ENCODE data around the gene RSPH1.

RSPH1 gene

GRCh38 chr21:42512346-42513034, 16.5 kb upstream of the RSPH1 start:
- H3K4me1 ChIP-seq (ENCODE audit: insufficient read depth, low read length), result peaks cover 32% of the 10 kb centered on the region
- peaks cover 30% of the 10 kb centered on the region for H3K27me3 ChIP-seq (ENCODE audit: insufficient read depth, low read length)
- H3K9me3 ChIP-seq (ENCODE audit: insufficient read depth, low read depth, low read length), result no peaks in the 10 kb centered on the region
- 74% methylated on average over 16 of the region's 16 CpGs for WGBS
- H3K36me3 ChIP-seq (ENCODE audit: insufficient read depth, low read length), result no peaks in the 10 kb centered on the region
- H3K4me3 ChIP-seq (ENCODE audit: low read length), result peak overlapping the region; percentile 72; the same call in 1 of the 2 replicates
- no peak overlapping the region for H3K27ac ChIP-seq (ENCODE audit: low read depth, low read length)
- no peak overlapping the region for H3K9ac ChIP-seq (ENCODE audit: low read depth, low read length)

DNA sequence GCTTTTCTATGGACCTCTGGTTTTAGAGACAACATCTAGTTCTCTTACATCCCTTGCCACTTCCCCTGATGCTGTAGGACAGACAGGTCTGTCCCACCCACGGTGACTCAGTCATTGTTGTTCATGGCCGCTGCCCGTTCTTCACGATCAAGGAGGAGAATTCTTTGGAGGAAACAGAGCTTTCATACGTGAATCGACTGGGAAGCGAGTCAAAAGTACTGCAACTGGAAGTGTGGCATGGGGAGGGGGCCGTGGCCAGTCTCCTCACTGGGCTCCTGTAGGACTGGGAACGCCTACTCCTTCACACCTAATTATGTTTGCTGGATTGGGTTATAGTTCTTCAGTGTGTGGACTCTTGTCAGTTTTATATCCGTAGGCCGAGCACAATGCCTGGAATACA, 13.2 kb upstream of the RSPH1 start:
- no peak overlapping the region for H3K27ac ChIP-seq (ENCODE audit: low read depth, low read length)
- peaks cover 17% of the 10 kb centered on the region for H3K27me3 ChIP-seq (ENCODE audit: insufficient read depth, low read length)
- H3K36me3 ChIP-seq (ENCODE audit: insufficient read depth, low read length), result no peaks in the 10 kb centered on the region
- peaks cover 11% of the 10 kb centered on the region for H3K4me1 ChIP-seq (ENCODE audit: insufficient read depth, low read length)
- H3K9ac ChIP-seq (ENCODE audit: low read depth, low read length), result no peak overlapping the region
- H3K4me3 ChIP-seq (ENCODE audit: low read length), result no peak overlapping the region
- WGBS, result 72% methylated on average over 10 of the region's 11 CpGs
- no peaks in the 10 kb centered on the region for H3K9me3 ChIP-seq (ENCODE audit: insufficient read depth, low read depth, low read length)

- Histone ChIP-seq H3K36me3 (ENCODE audit: insufficient read depth, low read length) (no peaks in the 10 kb centered on the region), H3K27ac (ENCODE audit: low read depth, low read length) (no peak overlapping the region), H3K9ac (ENCODE audit: low read depth, low read length) (no peak overlapping the region), H3K4me1 (ENCODE audit: insufficient read depth, low read length) (peaks cover 11% of the 10 kb centered on the region), H3K4me3 (ENCODE audit: low read length) (no peak overlapping the region), H3K27me3 (ENCODE audit: insufficient read depth, low read length) (peaks cover 12% of the 10 kb centered on the region), H3K9me3 (ENCODE audit: insufficient read depth, low read depth, low read length) (no peaks in the 10 kb centered on the region)
- WGBS, result 89% methylated on average over 2 of the region's 2 CpGs
Observed at GRCh38 chr21:42508371-42508770, 12.3 kb upstream of the RSPH1 start.

- no peak overlapping the region for H3K27ac ChIP-seq (ENCODE audit: low read depth, low read length)
- WGBS, result 94% methylated on average over 4 of the region's 4 CpGs
- H3K9me3 ChIP-seq (ENCODE audit: insufficient read depth, low read depth, low read length), result no peaks in the 10 kb centered on the region
- H3K4me1 ChIP-seq (ENCODE audit: insufficient read depth, low read length), result peaks cover 2% of the 10 kb centered on the region; the same call in 1 of the 2 replicates
- H3K27me3 ChIP-seq (ENCODE audit: insufficient read depth, low read length), result peaks cover 3% of the 10 kb centered on the region
- H3K4me3 ChIP-seq (ENCODE audit: low read length), result no peak overlapping the region
- H3K9ac ChIP-seq (ENCODE audit: low read depth, low read length), result no peak overlapping the region
- H3K36me3 ChIP-seq (ENCODE audit: insufficient read depth, low read length), result no peaks in the 10 kb centered on the region
Observed at GRCh38 chr21:42507418-42507817, 11.4 kb upstream of the RSPH1 start.

- Histone ChIP-seq H3K36me3 (ENCODE audit: insufficient read depth, low read length) (no peaks in the 10 kb centered on the region), H3K27me3 (ENCODE audit: insufficient read depth, low read length) (no peaks in the 10 kb centered on the region), H3K27ac (ENCODE audit: low read depth, low read length) (no peak overlapping the region), H3K4me1 (ENCODE audit: insufficient read depth, low read length) (no peaks in the 10 kb centered on the region), H3K9me3 (ENCODE audit: insufficient read depth, low read depth, low read length) (no peaks in the 10 kb centered on the region), H3K4me3 (ENCODE audit: low read length) (no peak overlapping the region), H3K9ac (ENCODE audit: low read depth, low read length) (no peak overlapping the region)
- WGBS, result 92% methylated on average over 3 of the region's 3 CpGs
Observed at GRCh38 chr21:42505090-42505726, 9.2 kb upstream of the RSPH1 start.

DNA sequence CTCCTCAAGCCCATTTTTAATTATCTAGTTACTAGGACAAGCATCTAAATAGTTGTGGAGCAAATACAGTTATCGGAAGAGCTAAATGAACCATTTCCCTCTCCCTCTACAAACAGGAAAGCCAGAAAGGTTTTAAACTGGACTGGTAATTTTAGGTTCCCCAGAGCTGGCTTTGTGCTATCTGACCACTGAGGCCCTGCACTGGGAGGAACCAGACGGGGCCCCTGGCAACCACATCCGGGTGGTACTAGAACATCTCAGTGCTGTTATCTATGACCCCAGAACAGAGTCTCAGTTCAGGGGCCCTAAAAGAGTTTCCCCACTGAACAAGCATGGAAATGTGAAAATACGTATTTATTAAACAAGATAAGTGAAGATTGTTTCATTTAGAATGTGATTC, 7.7 kb upstream of the RSPH1 start:
- Histone ChIP-seq H3K27me3 (ENCODE audit: insufficient read depth, low read length) (no peaks in the 10 kb centered on the region), H3K36me3 (ENCODE audit: insufficient read depth, low read length) (no peaks in the 10 kb centered on the region), H3K27ac (ENCODE audit: low read depth, low read length) (no peak overlapping the region), H3K4me1 (ENCODE audit: insufficient read depth, low read length) (peaks cover 8% of the 10 kb centered on the region), H3K9me3 (ENCODE audit: insufficient read depth, low read depth, low read length) (no peaks in the 10 kb centered on the region), H3K4me3 (ENCODE audit: low read length) (no peak overlapping the region), H3K9ac (ENCODE audit: low read depth, low read length) (no peak overlapping the region)
- 94% methylated on average over 4 of the region's 4 CpGs for WGBS

DNA sequence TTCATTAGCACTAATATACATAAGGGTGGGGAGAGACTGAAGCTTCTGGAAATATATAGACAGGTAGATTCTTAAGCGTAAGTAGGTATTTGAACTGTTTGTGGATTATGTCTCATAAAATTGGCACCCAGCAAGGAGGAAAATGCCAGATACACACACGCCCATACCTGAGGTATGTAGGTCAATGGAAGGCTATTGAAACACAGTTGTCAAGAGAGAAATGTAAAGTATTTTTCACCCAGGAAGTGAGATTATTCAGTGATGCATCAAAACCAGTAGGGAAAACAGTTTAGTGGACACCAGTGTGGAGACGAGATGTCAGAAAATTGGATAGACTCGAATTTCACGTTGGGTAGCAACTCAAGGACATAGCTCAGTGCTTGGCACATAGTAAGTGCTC, 4.7 kb upstream of the RSPH1 start:
- Histone ChIP-seq H3K9me3 (ENCODE audit: insufficient read depth, low read depth, low read length) (no peaks in the 10 kb centered on the region), H3K36me3 (ENCODE audit: insufficient read depth, low read length) (no peaks in the 10 kb centered on the region), H3K9ac (ENCODE audit: low read depth, low read length) (no peak overlapping the region), H3K4me1 (ENCODE audit: insufficient read depth, low read length) (peaks cover 12% of the 10 kb centered on the region), H3K27ac (ENCODE audit: low read depth, low read length) (no peak overlapping the region), H3K27me3 (ENCODE audit: insufficient read depth, low read length) (peaks cover under 1% of the 10 kb centered on the region; the same call in 1 of the 2 replicates), H3K4me3 (ENCODE audit: low read length) (no peak overlapping the region)
- WGBS, result 92% methylated on average over 5 of the region's 5 CpGs

DNA sequence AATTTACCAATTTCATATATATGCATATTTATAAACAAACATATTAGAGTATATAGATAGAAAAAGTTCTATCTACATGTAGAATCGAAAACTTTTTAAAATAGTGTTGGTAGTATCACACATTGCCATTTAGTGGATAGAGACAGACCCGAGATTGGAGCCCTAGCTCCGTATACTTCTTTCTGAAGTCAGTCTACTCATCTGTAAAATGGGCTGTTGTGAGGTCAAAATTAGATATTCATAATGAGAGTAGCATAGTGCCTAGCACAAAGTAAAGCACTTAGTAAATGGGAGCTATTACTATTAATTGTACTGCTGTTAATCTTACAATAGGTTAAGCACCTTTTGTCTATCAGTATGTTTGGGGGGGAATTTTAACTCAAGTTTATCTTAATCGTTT, 4.2 kb upstream of the RSPH1 start:
- Histone ChIP-seq H3K9ac (ENCODE audit: low read depth, low read length) (no peak overlapping the region), H3K27ac (ENCODE audit: low read depth, low read length) (no peak overlapping the region), H3K27me3 (ENCODE audit: insufficient read depth, low read length) (peaks cover 6% of the 10 kb centered on the region; the same call in 1 of the 2 replicates), H3K4me3 (ENCODE audit: low read length) (no peak overlapping the region), H3K9me3 (ENCODE audit: insufficient read depth, low read depth, low read length) (no peaks in the 10 kb centered on the region), H3K36me3 (ENCODE audit: insufficient read depth, low read length) (no peaks in the 10 kb centered on the region), H3K4me1 (ENCODE audit: insufficient read depth, low read length) (peaks cover 15% of the 10 kb centered on the region)
- WGBS, result 98% methylated on average over 4 of the region's 4 CpGs

- H3K27me3 ChIP-seq (ENCODE audit: insufficient read depth, low read length), result peaks cover 8% of the 10 kb centered on the region; the same call in 1 of the 2 replicates
- no peak overlapping the region for H3K4me3 ChIP-seq (ENCODE audit: low read length)
- no peaks in the 10 kb centered on the region for H3K9me3 ChIP-seq (ENCODE audit: insufficient read depth, low read depth, low read length)
- no peak overlapping the region for H3K27ac ChIP-seq (ENCODE audit: low read depth, low read length)
- peaks cover 15% of the 10 kb centered on the region for H3K4me1 ChIP-seq (ENCODE audit: insufficient read depth, low read length)
- H3K9ac ChIP-seq (ENCODE audit: low read depth, low read length), result no peak overlapping the region
- 67% methylated on average over 15 of the region's 15 CpGs for WGBS
- H3K36me3 ChIP-seq (ENCODE audit: insufficient read depth, low read length), result no peaks in the 10 kb centered on the region
Observed at GRCh38 chr21:42499444-42500112, 3.6 kb upstream of the RSPH1 start.

DNA sequence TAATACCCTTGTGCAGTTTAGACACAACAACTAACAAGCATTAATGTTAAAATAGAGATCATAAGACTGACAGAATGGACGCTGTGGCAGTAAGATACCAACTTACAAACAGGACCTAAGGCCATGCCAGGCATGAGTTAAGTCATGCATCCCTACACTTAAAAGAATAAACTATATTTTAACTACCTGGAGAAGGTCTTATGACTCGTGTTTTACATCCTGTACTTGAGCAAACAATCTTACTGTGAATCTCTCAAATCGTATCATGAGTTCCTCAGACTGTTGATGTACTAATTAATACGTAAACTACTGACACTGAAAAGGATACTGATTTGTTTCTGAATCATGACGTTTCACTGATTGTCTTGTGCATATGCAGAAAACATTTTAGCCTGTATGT, 2.0 kb upstream of the RSPH1 start:
- 87% methylated on average over 5 of the region's 5 CpGs for WGBS
- no peak overlapping the region for H3K9ac ChIP-seq (ENCODE audit: low read depth, low read length)
- H3K9me3 ChIP-seq (ENCODE audit: insufficient read depth, low read depth, low read length), result no peaks in the 10 kb centered on the region
- H3K4me1 ChIP-seq (ENCODE audit: insufficient read depth, low read length), result peaks cover 18% of the 10 kb centered on the region
- H3K4me3 ChIP-seq (ENCODE audit: low read length), result no peak overlapping the region
- H3K27ac ChIP-seq (ENCODE audit: low read depth, low read length), result no peak overlapping the region
- H3K36me3 ChIP-seq (ENCODE audit: insufficient read depth, low read length), result no peaks in the 10 kb centered on the region
- peaks cover 8% of the 10 kb centered on the region; the same call in 1 of the 2 replicates for H3K27me3 ChIP-seq (ENCODE audit: insufficient read depth, low read length)

DNA sequence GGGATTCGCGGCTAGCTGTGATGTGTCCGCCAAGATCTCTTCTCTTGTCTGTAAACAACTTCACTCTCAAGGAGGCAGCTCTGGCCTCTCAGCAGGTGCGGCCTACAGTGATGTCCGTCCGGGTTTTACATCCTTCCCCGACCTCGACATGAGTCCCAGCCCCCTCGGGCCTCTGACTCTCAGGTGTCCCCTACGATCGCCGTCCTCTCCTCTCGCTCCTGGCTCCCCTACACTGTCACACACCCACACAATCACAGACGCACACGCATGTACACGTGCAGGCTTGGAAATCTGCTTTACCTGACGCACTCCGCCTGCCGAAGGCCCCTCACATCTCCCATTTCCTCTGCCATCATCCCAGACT, 797 bp upstream of the RSPH1 start:
- WGBS, result 21% methylated on average over 19 of the region's 19 CpGs
- no peaks in the 10 kb centered on the region for H3K9me3 ChIP-seq (ENCODE audit: insufficient read depth, low read depth, low read length)
- H3K27ac ChIP-seq (ENCODE audit: low read depth, low read length), result peak overlapping the region; percentile 78
- H3K4me1 ChIP-seq (ENCODE audit: insufficient read depth, low read length), result peaks cover 20% of the 10 kb centered on the region
- H3K9ac ChIP-seq (ENCODE audit: low read depth, low read length), result peak overlapping the region; percentile 78
- H3K27me3 ChIP-seq (ENCODE audit: insufficient read depth, low read length), result peaks cover 8% of the 10 kb centered on the region; the same call in 1 of the 2 replicates
- no peaks in the 10 kb centered on the region for H3K36me3 ChIP-seq (ENCODE audit: insufficient read depth, low read length)
- peak overlapping the region; percentile 88 for H3K4me3 ChIP-seq (ENCODE audit: low read length)

Measured in HUES64 (cell line).